HG03457 (cell line): ENCODE results near the gene EFR3B.

ENCODE experiments used
- ATAC-seq: cut with Tn5 transposase; IDR thresholded peaks from one replicate; pipeline ENCODE4 v1.9.1; 2021; ENCODE audit warnings: moderate number of reproducible peaks; ENCODE audit not compliant: unreplicated experiment

EFR3B gene

GRCh38 chr2:25068217-25068616 is 26.3 kb downstream of the EFR3B start:
- ATAC-seq, result no peak

DNA sequence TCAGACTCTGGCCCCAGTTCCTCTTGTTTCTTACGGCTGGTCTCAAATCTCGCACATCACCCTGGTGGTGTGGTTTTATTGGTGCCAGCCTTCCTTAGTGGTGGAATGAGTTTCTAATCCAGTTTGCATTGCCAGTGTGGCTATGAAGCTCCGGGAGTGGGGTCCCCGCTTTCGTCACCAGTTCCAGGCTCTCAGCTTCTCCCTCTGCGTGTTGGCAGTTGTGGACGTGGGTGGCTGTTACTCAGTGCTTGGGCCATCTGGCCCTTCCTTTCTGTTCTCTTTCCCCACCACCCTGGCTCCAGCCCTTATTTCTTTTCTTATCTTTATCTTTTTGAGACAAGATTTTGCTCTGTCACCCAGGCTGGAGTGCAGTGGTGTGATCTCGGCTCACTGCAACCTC is 30.1 kb downstream of the EFR3B start:
- no peak for ATAC-seq

DNA sequence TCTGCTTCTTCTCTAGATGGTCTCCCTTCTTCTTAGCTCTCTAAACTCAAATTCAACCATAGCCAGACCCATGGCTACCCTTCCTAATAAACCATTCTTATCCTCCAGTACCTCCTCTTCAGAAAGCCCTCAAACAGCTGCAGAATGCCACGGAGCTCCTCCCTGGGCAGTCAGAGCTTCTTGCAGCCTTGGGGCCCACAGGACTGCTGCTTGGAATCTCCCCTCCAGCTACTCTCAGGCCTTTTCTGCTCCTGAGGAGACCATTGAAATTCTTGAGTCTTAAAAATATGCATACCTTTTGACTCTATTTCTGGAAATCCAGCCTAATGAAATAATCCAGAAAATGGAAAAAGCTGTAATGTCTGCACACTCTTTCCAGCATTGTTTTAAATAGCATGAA is 30.7 kb downstream of the EFR3B start:
- no peak for ATAC-seq

DNA sequence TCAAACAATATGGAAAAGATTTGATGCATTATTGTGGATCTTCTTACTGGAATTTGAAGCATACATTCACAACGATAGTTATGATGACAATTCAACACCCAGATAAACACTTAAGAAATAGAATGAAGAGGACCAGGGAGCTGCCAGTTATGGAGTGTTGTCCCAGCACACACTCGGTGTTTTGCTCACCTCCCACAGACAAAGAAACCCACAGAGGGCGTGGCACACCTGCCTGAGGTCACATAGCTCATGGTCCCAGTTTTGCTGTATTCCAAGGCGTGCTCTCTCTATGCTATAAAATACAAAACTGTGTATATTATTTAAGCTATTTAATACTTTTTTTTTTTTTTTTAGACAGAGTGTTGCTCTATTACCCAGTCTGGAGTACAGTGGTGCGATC is 31.1 kb downstream of the EFR3B start:
- no peak for ATAC-seq

DNA sequence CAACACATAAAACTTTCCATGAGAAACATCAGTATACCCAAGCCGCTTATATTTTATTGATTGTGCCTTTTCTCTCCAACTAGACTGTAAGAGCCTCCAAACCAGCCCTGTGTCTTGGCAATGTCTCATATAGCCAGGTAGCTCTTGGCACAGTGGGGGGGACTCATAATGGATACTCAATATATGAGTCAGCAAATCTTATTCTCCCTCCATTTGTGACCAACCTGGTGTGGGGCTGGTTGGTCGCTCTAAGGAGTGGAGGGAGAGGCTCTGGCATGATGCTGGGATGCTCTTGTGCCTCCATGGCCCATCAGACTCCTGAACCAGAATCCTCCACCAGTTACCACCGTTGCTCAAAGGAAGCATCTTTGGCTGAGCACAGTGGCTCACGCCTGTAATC is 32.0 kb downstream of the EFR3B start:
- ATAC-seq, result no peak

- no peak for ATAC-seq
Measured at GRCh38 chr2:25074826-25075225, 33.0 kb downstream of the EFR3B start.

DNA sequence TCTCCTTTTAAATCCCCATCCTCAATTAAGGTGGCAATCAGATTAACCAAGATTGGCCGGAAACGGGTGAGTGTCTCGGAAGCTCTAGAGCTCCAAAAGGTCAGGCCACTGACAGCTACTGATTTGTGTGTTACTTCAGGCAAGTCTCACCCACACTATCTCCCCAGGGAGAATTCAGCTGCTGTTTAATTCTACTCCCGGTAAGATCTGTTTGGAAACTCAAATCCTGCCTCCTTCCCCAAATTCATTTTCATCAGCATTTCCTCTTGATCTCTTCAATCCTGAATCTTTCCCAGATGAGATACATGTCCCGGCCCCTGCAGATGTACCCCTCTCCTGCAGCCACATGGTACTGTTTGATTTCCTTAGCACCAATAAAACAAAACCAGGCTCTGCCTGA is 34.9 kb downstream of the EFR3B start:
- ATAC-seq, result no peak

- ATAC-seq, result no peak
Measured at GRCh38 chr2:25077789-25078169, 35.9 kb downstream of the EFR3B start.

GRCh38 chr2:25078170-25079049 is 36.5 kb downstream of the EFR3B start:
- no peak for ATAC-seq

GRCh38 chr2:25079050-25079635 is 37.3 kb downstream of the EFR3B start:
- no peak for ATAC-seq

DNA sequence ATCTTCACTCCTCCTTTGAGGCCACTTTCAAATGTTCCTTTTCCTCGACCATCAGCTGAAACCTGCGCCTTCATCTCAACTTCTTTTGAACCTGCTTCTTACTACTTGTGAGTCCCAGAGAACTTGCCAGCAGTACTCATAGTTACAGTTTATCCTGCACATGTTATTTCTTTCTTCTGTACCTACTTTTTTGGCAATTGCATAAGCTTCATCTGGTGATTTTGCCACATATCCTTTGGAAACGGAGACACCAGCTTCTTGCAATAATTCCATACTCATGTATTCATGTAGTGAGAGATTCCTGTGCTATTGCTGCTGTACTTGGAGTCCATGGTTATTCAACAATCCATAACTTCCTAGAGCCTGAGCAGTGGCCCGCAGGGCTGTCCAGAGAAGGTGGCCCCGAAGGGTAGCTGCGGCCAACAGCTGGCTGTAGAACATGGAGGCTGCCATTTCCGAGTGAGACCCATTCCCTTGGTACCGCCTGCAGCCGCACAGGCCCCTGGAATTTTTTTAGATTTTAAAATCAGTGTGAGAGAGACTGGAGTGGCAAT is 39.4 kb downstream of the EFR3B start:
- ATAC-seq, result no peak

GRCh38 chr2:25082002-25082622 is 40.2 kb downstream of the EFR3B start:
- no peak for ATAC-seq

DNA sequence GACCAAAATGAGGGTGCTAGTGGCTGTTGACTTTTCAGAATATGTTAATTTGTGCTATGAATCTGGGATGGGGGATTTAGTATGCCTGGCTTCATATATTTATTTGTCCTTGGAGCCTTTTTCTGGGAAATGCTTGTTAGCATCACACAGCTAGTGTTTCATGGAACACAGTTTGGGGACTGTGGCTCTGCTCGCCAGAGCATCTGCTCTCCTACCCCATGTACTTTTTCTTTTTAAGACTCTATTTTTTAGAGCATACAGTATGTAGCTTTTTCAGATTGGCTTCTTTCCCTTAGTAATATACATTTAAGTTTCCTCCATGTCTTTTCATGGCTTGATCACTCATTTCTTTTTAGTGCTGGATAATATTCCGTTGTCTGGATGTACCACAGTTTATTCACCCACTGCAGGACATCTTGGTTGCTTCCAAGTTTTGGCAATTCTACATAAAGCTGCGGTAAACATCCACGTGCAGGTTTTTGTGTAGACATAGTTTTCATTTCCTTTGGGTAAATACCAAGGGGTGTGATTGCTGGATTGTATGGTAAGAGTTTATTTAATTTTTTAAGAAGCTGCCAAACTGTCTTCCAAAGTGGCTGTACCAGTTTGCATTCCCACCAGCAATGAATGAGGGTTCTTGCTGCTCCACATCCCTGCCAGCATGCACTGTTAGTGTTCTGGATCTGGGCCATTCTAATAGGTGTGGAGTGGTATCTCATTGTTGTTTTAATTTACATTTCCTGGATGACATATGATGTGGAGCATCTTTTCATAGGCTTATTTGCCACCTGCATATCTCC is 44.1 kb downstream of the EFR3B start:
- no peak for ATAC-seq

- ATAC-seq, result no peak
Measured at GRCh38 chr2:25088817-25089516, 47.1 kb downstream of the EFR3B start.

GRCh38 chr2:25089605-25090315 is 47.9 kb downstream of the EFR3B start:
- no peak for ATAC-seq

DNA sequence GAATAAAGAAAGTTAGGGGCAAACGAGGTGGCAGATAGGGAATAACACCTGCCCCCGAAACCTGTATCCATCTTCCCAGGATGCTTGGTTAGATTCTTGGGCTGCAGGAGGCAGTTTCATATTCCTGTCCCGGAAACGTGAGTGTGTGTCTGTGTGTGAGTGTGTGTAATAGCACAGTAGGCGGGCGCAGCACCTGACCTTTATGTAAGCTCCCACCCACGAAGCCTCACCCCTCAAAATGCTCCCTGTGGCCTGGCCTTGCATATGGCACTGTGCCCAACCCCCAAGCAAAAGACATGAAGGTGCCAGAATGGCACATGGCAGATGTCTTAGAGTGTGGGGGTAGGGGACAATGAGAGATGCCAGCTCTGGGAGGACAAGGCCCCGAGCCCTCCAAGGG is 48.9 kb downstream of the EFR3B start:
- ATAC-seq, result no peak

DNA sequence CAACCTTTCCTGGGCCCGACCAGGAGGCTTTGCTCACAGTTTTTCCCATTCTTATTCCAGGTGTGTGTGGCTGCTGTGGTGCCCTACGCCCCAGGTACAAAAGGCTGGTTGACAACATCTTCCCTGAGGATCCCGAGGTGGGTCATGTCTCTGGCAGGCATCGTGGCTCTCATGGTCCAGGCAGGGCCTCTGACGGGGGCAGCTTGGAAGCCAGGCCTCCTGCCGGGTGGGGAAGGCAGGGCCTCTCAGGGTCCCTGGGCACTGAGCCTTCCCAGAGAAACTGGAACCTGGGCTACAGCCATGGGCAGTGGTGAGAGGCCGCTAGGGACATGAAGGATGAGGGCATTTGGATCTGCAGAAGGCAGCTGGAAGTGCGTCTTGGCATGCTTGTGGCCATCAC is 49.4 kb downstream of the EFR3B start:
- ATAC-seq, result no peak

GRCh38 chr2:25098056-25098455 is 56.2 kb downstream of the EFR3B start:
- ATAC-seq, result no peak

DNA sequence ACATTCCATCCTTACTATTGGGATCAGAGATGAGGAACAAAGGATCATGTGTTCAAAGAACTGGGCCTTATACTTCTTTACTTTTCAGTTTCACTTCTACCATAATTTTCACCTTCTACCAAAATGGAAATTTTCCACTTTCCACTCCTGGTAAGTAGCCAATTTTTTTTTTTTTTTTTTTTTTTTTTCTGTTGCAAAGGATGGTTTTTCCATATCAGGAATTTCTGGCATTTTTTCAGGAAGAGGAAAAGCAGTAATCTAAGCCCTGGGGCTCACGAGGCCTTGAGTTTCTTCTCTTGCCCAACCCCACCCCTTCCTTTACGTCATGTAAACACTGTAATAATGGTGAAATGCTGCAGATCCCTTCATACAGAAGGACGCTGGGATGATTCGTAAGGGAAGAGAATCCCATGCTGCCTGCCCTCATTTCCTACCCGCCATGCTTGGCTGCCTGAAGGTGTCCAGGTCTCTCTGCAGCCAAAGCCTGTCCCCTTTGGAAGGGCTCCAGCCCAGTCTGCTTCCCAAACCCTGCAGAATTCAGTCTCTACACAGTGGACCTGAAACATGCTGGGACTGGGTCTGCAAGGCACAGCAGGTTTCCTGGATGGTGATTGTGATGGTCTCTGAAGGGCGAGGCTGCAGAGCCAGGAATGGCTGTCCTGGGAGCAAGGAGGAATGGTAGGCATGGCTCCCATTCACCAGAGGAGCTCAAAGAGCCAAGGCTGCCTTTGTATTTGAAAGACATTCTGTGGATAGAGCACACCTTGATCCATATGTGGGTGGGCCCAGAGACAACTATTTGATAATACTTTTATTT is 57.0 kb downstream of the EFR3B start:
- ATAC-seq, result no peak
